Retinal pigment epithelial cell (primary cell): ENCODE data around the gene RNF20.
"Not testable (repeated sequence)": the region's sequence is repeated elsewhere in the genome, so short reads cannot be mapped to it uniquely, and the experiment has no call there.

Experiments used
- DNase-seq: peaks from one replicate; pipeline ENCODE4 v3.0.0-alpha.2; 2010; ENCODE audit warnings: low read depth
- H3K4me3 ChIP-seq: 2 replicates; pipeline ENCODE4 v1.5.1; 2011; ENCODE audit warnings: mild to moderate bottlenecking, low read length, control low read depth, moderate library complexity
- TF ChIP-seq, protein P1 (sequence below): conservative IDR thresholded peaks from 2 replicates; pipeline ENCODE4 v1.5.1; 2011; ENCODE audit warnings: low read depth, low read length, control low read depth, inconsistent platforms

The RNF20 gene

DNA sequence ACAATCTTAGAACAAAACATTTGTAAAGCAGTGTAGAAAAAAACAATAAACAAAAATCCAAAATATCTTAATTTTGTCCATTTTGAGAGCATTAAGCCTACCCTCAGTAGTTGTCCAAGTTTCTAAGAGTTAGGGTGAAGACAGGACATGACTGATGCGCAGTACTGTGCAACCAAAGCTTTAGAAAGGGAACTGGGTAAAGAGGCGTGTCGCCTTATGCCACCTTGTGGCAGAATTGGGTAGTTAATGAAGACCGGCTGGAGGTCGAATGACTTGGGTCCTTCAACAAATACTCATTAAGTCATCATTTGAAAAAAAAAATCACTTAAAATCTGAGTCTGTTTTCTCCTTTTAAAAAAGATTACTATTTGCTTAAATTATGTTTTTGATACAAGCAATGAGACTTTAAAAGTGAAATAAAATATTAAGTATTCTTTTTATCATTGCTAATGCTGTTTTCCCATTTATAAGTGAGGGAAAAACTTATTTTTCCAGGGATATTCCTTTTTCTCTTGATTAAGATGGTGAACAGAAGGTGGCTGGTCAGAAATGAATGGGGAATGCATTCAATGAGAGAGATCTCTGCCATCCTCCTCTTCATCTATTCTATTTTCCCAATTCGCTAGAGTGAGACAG is 3.5 kb upstream of the RNF20 start:
- H3K4me3 ChIP-seq = no peak overlapping the region
- no peak for DNase-seq
- TF ChIP-seq, protein P1, sequence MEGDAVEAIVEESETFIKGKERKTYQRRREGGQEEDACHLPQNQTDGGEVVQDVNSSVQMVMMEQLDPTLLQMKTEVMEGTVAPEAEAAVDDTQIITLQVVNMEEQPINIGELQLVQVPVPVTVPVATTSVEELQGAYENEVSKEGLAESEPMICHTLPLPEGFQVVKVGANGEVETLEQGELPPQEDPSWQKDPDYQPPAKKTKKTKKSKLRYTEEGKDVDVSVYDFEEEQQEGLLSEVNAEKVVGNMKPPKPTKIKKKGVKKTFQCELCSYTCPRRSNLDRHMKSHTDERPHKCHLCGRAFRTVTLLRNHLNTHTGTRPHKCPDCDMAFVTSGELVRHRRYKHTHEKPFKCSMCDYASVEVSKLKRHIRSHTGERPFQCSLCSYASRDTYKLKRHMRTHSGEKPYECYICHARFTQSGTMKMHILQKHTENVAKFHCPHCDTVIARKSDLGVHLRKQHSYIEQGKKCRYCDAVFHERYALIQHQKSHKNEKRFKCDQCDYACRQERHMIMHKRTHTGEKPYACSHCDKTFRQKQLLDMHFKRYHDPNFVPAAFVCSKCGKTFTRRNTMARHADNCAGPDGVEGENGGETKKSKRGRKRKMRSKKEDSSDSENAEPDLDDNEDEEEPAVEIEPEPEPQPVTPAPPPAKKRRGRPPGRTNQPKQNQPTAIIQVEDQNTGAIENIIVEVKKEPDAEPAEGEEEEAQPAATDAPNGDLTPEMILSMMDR = peak; percentile 83

DNA sequence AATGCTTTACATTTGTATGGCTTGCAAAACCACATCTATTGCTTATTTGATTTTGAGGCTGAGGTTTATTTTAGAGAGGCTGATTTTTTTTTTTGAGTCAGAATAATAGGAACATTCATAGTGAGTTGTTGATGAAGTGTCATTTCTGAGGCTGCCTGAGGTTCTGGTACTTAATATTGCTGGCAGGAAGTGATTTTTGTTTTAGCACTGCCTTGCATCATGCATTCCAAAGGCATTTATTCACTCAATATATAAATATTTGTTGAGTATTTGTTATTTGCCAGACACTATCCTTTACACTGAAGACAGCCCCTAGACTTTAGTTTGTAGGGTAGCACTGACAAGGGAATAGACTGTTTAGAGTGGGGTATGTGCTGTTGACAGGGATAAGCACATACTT is 2.7 kb downstream of the RNF20 start:
- TF ChIP-seq, protein P1 = no peak

DNA sequence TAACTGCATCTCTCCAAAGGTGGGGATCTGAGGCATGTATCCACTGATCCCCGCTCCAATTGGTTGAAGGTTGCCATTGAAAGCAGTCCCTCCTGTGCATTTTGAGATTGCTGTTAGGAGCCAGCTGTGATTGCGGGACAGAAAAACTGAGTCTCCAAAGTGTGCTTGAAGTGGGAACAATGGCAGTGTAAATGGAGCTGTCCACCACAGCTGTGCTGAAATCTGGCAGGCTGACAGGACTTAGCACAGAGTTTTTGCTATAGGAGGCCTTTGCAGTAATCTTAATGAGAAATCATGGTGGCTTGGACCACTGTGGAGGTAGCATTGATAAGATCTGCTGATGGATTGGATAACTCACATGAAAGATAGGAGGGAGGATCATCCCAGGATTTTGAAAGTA is 3.3 kb downstream of the RNF20 start:
- DNase-seq = no peak
- H3K4me3 ChIP-seq = no peak overlapping the region
- TF ChIP-seq, protein P1 = no peak

More for the DNA sequence above, 2.7 kb downstream of the RNF20 start:
- H3K4me3 ChIP-seq = no peak overlapping the region
- DNase-seq = no peak

DNA sequence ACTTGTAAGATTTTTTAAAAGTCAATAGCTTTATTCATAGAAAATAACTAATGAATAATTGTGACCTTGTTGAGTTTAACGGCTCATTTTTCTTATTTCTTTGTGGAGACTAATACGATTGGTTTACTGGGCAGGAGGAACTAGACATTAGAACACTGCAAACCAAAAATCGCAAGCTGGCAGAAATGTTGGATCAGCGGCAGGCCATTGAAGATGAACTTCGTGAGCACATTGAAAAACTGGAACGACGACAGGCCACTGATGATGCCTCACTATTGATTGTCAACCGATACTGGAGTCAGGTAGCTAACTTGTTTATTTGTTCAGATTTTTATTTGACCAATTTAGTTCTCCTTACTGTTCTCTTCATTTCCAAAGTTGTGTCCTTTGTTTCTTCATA is 6.4 kb downstream of the RNF20 start:
- no peak for DNase-seq
- no peak overlapping the region for H3K4me3 ChIP-seq
- TF ChIP-seq, protein P1 = no peak

DNA sequence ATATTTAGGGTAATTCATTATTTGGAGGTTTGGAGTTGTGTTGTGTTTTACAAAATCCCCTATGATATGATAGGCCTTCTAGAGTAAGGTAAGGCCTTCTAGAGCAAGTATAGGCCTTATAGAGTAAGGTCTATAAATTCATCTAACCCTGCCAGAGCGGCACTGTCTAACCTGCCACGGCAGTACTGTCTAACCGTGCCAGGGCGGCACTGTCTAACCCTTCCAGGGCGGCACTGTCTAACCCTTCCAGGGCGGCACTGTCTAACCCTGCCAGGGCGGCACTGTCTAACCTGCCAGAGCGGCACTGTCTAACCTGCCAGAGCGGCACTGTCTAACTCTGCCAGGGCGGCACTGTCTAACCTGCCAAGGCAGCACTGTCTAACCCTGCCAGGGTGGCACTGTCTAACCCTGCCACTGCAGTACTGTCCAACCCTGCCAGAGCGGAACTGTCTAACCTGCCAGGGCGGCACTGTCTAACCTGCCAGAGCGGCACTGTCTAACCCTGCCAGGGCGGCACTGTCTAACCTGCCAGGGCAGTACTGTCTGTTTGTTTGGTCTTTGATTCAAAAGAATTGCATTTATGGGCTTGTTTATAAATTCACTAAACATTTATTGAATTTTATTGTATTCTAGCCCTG is 9.6 kb downstream of the RNF20 start:
- DNase-seq = no peak
- no peak overlapping the region for H3K4me3 ChIP-seq
- TF ChIP-seq, protein P1 = no peak

DNA sequence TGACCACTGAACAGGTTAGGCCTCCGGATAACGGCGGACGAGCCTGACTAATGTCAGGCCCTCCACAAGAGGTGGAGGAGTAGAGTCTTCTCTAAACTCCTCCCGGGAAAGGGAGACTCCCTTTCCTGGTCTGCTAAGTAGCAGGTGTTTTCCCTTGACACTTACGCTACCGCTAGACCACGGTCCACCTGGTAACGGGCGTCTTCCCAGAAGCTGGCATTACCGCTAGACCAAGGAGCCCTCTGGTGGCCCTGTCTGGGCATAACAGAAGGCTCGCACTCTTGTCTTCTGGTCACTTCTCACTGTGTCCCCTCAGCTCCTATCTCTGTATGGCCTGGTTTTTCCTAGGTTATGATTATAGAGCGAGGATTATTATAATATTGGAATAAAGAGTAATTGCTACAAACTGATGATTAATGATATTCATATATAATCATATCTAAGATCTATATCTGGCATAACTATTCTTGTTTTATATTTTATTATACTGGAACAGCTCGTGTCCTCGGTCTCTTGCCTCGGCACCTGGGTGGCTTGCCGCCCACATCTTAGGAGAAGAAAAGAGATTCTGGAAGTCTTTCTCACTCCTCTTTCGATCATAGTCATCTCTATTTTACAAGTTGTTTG is 15.9 kb downstream of the RNF20 start:
- TF ChIP-seq, protein P1 = peak; percentile 14
- H3K4me3 ChIP-seq, DNase-seq: not testable (repeated sequence)
